Ureter (tissue), 1 donor: Measurements from ENCODE around the gene AP1M2. TPM values are rescaled to one million over a fixed set of nuclear protein-coding genes. Genes with fewer than 3 reads are reported as not detected.

Source experiments
- DNase-seq: peaks from one replicate; pipeline ENCODE4 v3.0.0-alpha.2; 2020; ENCODE audit warnings: low spot score
- total RNA-seq: library from RNA; stranded (reverse); gene quantifications from one replicate; pipeline ENCODE4 v1.2.4, GENCODE V29; 2023
- donor health status: DM: yes; HTN: yes; CAD: no.

Gene AP1M2
- 81.4 TPM for total RNA-seq

- DNase-seq: no peak
These were observed at the start of gene AP1M2 for GRCh38 chr19:10587022-10587838. Gene AP1M2 (minus strand): TSS chr19:10587312. CDS start chr19:10587231, 81 bp downstream.

- DNase-seq: no peak
These were observed 49.3 kb upstream of the AP1M2 start for GRCh38 chr19:10636304-10636972.

GRCh38 chr19:10634963-10635362 is 47.9 kb upstream of the AP1M2 start:
- no peak for DNase-seq

GRCh38 chr19:10634430-10634829 is 47.3 kb upstream of the AP1M2 start:
- DNase-seq: no peak

GRCh38 chr19:10631874-10632273 is 44.8 kb upstream of the AP1M2 start:
- DNase-seq: no peak

- DNase-seq: no peak
These were observed 38.6 kb upstream of the AP1M2 start for GRCh38 chr19:10625762-10626138.

GRCh38 chr19:10625003-10625761 is 38.1 kb upstream of the AP1M2 start, which contains the start of gene SLC44A2:
Gene SLC44A2 (plus strand): TSS chr19:10625553. CDS start chr19:10625634, 81 bp downstream.
- peak; percentile 90 for DNase-seq

GRCh38 chr19:10624585-10624984 is 37.5 kb upstream of the AP1M2 start:
- DNase-seq: no peak

- no peak for DNase-seq
These were observed 34.9 kb upstream of the AP1M2 start for GRCh38 chr19:10621966-10622365.

- no peak for DNase-seq
These were observed 33.7 kb upstream of the AP1M2 start for GRCh38 chr19:10620786-10621185.

GRCh38 chr19:10618846-10619245 is 31.7 kb upstream of the AP1M2 start:
- DNase-seq: no peak

- peak; percentile 53 for DNase-seq
These were observed 30.5 kb upstream of the AP1M2 start for GRCh38 chr19:10617409-10618121.

GRCh38 chr19:10615429-10616023 is 28.4 kb upstream of the AP1M2 start:
- DNase-seq: no peak

- peak; percentile 75 for DNase-seq
These were observed 25.5 kb upstream of the AP1M2 start for GRCh38 chr19:10612499-10613119.

- DNase-seq: no peak
These were observed 24.8 kb upstream of the AP1M2 start for GRCh38 chr19:10611907-10612306.

- DNase-seq: peak; percentile 60
These were observed 17.4 kb upstream of the AP1M2 start for GRCh38 chr19:10604460-10604980.

- DNase-seq: peak; percentile 63
These were observed 16.9 kb upstream of the AP1M2 start for GRCh38 chr19:10603873-10604459.

GRCh38 chr19:10603084-10603872 is 16.2 kb upstream of the AP1M2 start:
- peak; percentile 78 for DNase-seq

- peak; percentile 87 for DNase-seq
These were observed 15.4 kb upstream of the AP1M2 start for GRCh38 chr19:10602330-10603083.
